ENCODE measurements around the gene KCTD17. TPM values are rescaled to one million over a fixed set of nuclear protein-coding genes. Genes with fewer than 3 reads are reported as not detected.
A peak's percentile ranks its signal among the peaks of the same experiment; 100 is the strongest.

Gene KCTD17
- total and polyA plus RNA-seq, 2 of the 13 experiments (the other 11 are each of a cell fraction or from before 2014, with no cell fraction given), result 5.3 to 11.7 TPM

- TF ChIP-seq RAD21 (CRISPR knock-in tag; IDR thresholded peaks at IDR 0.05) (peak; percentile 31; the same call in 1 of the 2 replicates), ZNF687 (CRISPR knock-in tag; IDR thresholded peaks at IDR 0.05) (0 out of 2 replicates have a peak, but pooled peaks have one; percentile 1), RBM22 (optimal IDR thresholded peaks at IDR 0.05; ENCODE audit: low read length) (peak; percentile 90), MYPOP (CRISPR knock-in tag; IDR thresholded peaks at IDR 0.05) (0 out of 2 replicates have a peak, but pooled peaks have one; percentile 22), SIN3A (IDR thresholded peaks at IDR 0.05; ENCODE audit: borderline replicate concordance, low read depth, low read length) (no peak), ZC3H13 (CRISPR knock-in tag; IDR thresholded peaks at IDR 0.05) (peak; percentile 57; the same call in 1 of the 2 replicates), ZNF18 (CRISPR knock-in tag; IDR thresholded peaks at IDR 0.05; ENCODE audit: insufficient replicate concordance) (no peak), HMGXB4 (CRISPR knock-in tag; IDR thresholded peaks at IDR 0.05; ENCODE audit: borderline replicate concordance in 1 of 2, low read depth in 1 of 2) (0 out of 4 replicates have a peak, but pooled peaks of 1 of the 2 experiments have one; percentile 3), HHEX (CRISPR knock-in tag; IDR thresholded peaks at IDR 0.05) (no peak)
These were observed 20.8 kb upstream of the KCTD17 start (continued) for GRCh38 chr22:37030560-37031281.
